GM12878 (cell line): ENCODE data around the gene VAV2. TPM values are rescaled to one million over a fixed set of nuclear protein-coding genes. Genes with fewer than 3 reads are reported as not detected.

Source experiments
- ATAC-seq: fragments of 200-7000 bp; cut with Tn5 transposase; 3 replicates; pipeline ENCODE4 v1.9.1; 2020; ENCODE audit warnings: mild to moderate bottlenecking, moderate library complexity
- BruUV-seq: library from RNA; stranded (reverse); fragments of 400-500 nt; replicated peaks from 2 replicates; lab custom pipeline; 2021; lab: Mats Ljungman, UMichigan
- CTCF ChIA-PET: fragments of 300-600 bp; sonication (Branson Sonifier 250); formaldehyde crosslinking; extraction: SDS; loops from one replicate; lab custom pipeline; 2021; ENCODE audit warnings: inconsistent platforms; lab: Yijun Ruan, JAX
- POLR2A ChIA-PET: fragments of 350-600 bp; formaldehyde crosslinking; extraction: SDS; loops from one replicate; lab custom pipeline; 2021; ENCODE audit warnings: inconsistent platforms; lab: Charles Lee
- RAD21 ChIA-PET: fragments of 300-600 bp; sonication (Branson Sonifier 250); formaldehyde crosslinking; loops from one replicate; lab custom pipeline; 2023; ENCODE audit warnings: antibody characterized with exemption; ENCODE audit not compliant: unreplicated experiment; lab: Charles Lee
- SMC1A ChIA-PET: fragments of 300-600 bp; sonication (Branson Sonifier 250); formaldehyde crosslinking; loops from one replicate; lab custom pipeline; 2023; ENCODE audit not compliant: unreplicated experiment, uncharacterized antibody; lab: Charles Lee
- DNase-seq: peaks from one replicate; pipeline ENCODE4 v3.0.0-alpha.2; 2011; ENCODE audit warnings: low read depth, low spot score
- FAIRE-seq: peaks from 3 replicates; lab custom pipeline; 2011; peaks lifted over from hg19 to GRCh38; lab: Jason Lieb, UNC
- H2AFZ ChIP-seq: 2 replicates; pipeline ENCODE4 v1.6.0; 2011; ENCODE audit warnings: low read depth, low read length, control low read depth; ENCODE audit not compliant: control insufficient read depth
- H3K27ac ChIP-seq: 2 replicates; pipeline ENCODE4 v1.5.1; 2011; ENCODE audit warnings: control low read depth; ENCODE audit not compliant: control insufficient read depth, insufficient read depth
- H3K27me3 ChIP-seq, 2 experiments: replicated peaks in 1 of 2; 2 replicates each; pipeline versions ENCODE4 v1.6.0 to v1.6.1; 2011; ENCODE audit warnings: low read length in 1 of 2; ENCODE audit not compliant: control insufficient read depth in 2 of 2, insufficient read depth in 2 of 2
- H3K36me3 ChIP-seq, 2 experiments: 2 replicates each; pipeline ENCODE4 v1.5.1; 2011; ENCODE audit warnings: low read length in 1 of 2; ENCODE audit not compliant: control insufficient read depth in 2 of 2, insufficient read depth in 2 of 2
- H3K4me1 ChIP-seq: 2 replicates; pipeline ENCODE4 v1.6.1; 2011; ENCODE audit warnings: mild to moderate bottlenecking, low read length, moderate library complexity, mixed read lengths; ENCODE audit not compliant: control insufficient read depth, insufficient read depth
- H3K4me2 ChIP-seq: 2 replicates; pipeline ENCODE4 v1.6.0; 2011; ENCODE audit warnings: control low read depth; ENCODE audit not compliant: control insufficient read depth, insufficient read depth
- H3K4me3 ChIP-seq: fragments of 200-600 bp; sonication (generic); 2 replicates; pipeline ENCODE4 v1.5.1; 2016
- H3K79me2 ChIP-seq: 2 replicates; pipeline ENCODE4 v1.6.0; 2011; ENCODE audit warnings: low read length; ENCODE audit not compliant: control insufficient read depth, insufficient read depth
- H3K9ac ChIP-seq: 2 replicates; pipeline ENCODE4 v1.8.0; 2011; ENCODE audit warnings: low read length, control low read depth, mixed read lengths; ENCODE audit not compliant: control insufficient read depth, insufficient read depth
- H3K9me3 ChIP-seq: replicated peaks from 3 replicates; pipeline ENCODE4 v1.5.1; 2011; ENCODE audit warnings: mild to moderate bottlenecking, low read length; ENCODE audit not compliant: control insufficient read depth, insufficient read depth
- H4K20me1 ChIP-seq: 2 replicates; pipeline ENCODE4 v1.6.0; 2011; ENCODE audit not compliant: control insufficient read depth, insufficient read depth
- GATAD2B ChIP-seq: fragments of 450-650 bp; conservative IDR thresholded peaks from 2 replicates; pipeline ENCODE4 v1.6.1; 2017; ENCODE audit warnings: low read depth, mild to moderate bottlenecking, moderate library complexity
- MTA2 ChIP-seq: fragments of 450-650 bp; IDR thresholded peaks from 2 replicates; pipeline ENCODE4 v1.6.1; 2016; ENCODE audit warnings: low read depth, mild to moderate bottlenecking, moderate library complexity
- NR2C2 ChIP-seq: IDR thresholded peaks from 2 replicates; pipeline ENCODE4 v1.6.1; 2011; ENCODE audit warnings: borderline replicate concordance, low read depth; ENCODE audit not compliant: control insufficient read depth, insufficient read length
- POLR2A ChIP-seq: IDR thresholded peaks from 2 replicates; pipeline ENCODE4 v1.6.1; 2011; ENCODE audit warnings: low read depth, mild to moderate bottlenecking, low read length
- RCOR1 ChIP-seq: conservative IDR thresholded peaks from 2 replicates; pipeline ENCODE4 v1.6.1; 2012; ENCODE audit warnings: low read depth, low read length, improper control_type of control experiment
- SPI1 ChIP-seq: IDR thresholded peaks from 2 replicates; pipeline ENCODE4 v1.6.1; 2011; ENCODE audit warnings: low read depth, mild to moderate bottlenecking, low read length, moderate library complexity, borderline replicate concordance; ENCODE audit not compliant: insufficient read depth
- WGBS: methylation state at CpG from one replicate; pipeline ENCODE4 v1.1.6; 2016; ENCODE audit warnings: low lambda C conversion rate; ENCODE audit not compliant: insufficient replicate concordance, insufficient coverage; ENCODE audit errors: missing lambda C conversion rate; 5-methylcytosine and 5-hydroxymethylcytosine counted together
- in situ Hi-C: fragments of 300-500 bp; cut with MboI; formaldehyde crosslinking; loops from 9 replicates; pipeline ENCODE4 v1.14.3; 2018; ENCODE audit warnings: mixed read lengths
- intact Hi-C: fragments of 100-400 bp; cut with micrococcal nuclease; formaldehyde crosslinking; loops from one replicate; pipeline ENCODE4 v1.14.2; 2022; ENCODE audit not compliant: unreplicated experiment
- polyA plus RNA-seq, 11 experiments: library from polyadenylated mRNA; depleted of rRNA in 4 of 11; unstranded in 6 of 11; stranded (reverse) in 5 of 11; fragments of >200 nt; fragmentation: Nextera tagmentation in 4 of 11; fragmentation: Illumina TruSeq in 1 of 11; extraction: Ambion mirVana in 4 of 11; extraction: Trizol in 1 of 11; gene quantifications; 1 replicate in 1 of 11; 2 replicates in 10 of 11; pipeline versions ENCODE4 v1.2.1 to v1.2.3, GENCODE V29; 2011 to 2016; ENCODE audit warnings: inconsistent platforms in 2 of 11, missing spikeins in 2 of 11, low read depth in 1 of 11
- total RNA-seq, 4 experiments: library from RNA; depleted of rRNA in 3 of 4; stranded (reverse); fragments of >200 nt in 3 of 4; fragmentation: Illumina TruSeq in 1 of 4; extraction: Trizol in 1 of 4; gene quantifications; 2 replicates each; pipeline versions ENCODE4 v1.2.1 to v1.2.3, GENCODE V29; 2013 to 2021

VAV2 gene
- total and polyA plus RNA-seq, 10 of the 15 experiments (the other 5 are each of a cell fraction or from before 2014, with no cell fraction given): 0.13 to 43.9 (median 16.9) TPM

DNA sequence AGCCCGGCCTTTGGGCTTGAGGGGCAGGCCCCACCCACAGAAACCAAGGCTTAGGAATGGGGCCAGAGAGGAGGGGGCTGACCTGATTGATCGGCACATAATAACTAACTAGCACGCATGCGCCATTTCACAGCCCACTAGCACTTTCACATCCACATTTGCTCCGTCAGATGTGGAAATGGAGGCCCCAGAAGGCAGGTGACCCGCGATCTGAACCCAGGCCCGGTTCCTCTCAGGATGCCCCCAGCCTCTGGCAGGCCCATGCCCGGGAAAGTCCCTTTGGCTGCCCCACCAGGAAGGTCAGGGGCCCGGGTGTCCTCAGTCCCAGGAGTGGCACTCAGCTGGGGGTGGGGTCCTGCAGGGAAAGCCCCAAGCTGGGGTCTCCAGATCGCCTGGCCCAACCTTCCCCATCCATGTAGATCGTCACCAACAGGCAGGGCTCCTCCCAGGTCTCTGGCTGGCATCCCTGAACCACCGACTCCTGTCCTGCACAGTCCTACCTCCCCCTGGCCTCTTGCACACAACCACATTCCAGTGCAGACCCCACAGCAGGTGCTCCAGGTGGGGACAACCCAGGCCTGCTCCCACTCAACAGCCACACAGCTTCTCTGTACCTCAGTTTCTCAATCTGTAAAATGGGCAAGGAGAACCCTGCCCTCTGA, 46.7 kb downstream of the VAV2 start (continued):
- TF ChIP-seq GATAD2B (peak; percentile 85; the same call in 1 of the 2 replicates), SPI1 (peak; percentile 98), RCOR1 (0 out of 2 replicates have a peak, but pooled peaks have one; percentile 27), NR2C2 (no peak)

GRCh38 chr9:133944746-133945135, 47.4 kb downstream of the VAV2 start:
- TF ChIP-seq POLR2A (peak; percentile 12; the same call in 1 of the 2 replicates), MTA2 (no peak)
- Histone ChIP-seq H3K9me3 (no peaks in the 10 kb centered on the region), H2AFZ (no peak overlapping the region), H3K79me2 (peaks cover 73% of the 10 kb centered on the region), H3K4me2 (0 out of 2 replicates have a peak overlapping the region, but pooled peaks have one; percentile 26), H3K36me3 (peaks cover 0 to 15% of the 10 kb centered on the region in 2 experiments; a peak in 2 of 4 replicates), H3K27ac (peak overlapping the region; percentile 89), H3K27me3 (no peaks in the 10 kb centered on the region), H3K4me3 (peak overlapping the region; percentile 35; the same call in 1 of the 2 replicates), H3K4me1 (peaks cover 32% of the 10 kb centered on the region), H4K20me1 (no peaks in the 10 kb centered on the region), H3K9ac (peak overlapping the region; percentile 0; the same call in 1 of the 2 replicates)
- WGBS: 83% methylated on average over 13 of the region's 14 CpGs
- no peak for FAIRE-seq
- intact Hi-C loops (loop anchor here (1.0 to 2.0 kb wide), 3 partner anchors 10 to 48 kb away; partner anchors contain the start of gene VAV2), in situ Hi-C loops (no loop called here)
- ChIA-PET RAD21 (interaction anchor here (0.8 to 4.5 kb wide), 10 partner anchors 10 to 161 kb away, joined by 3 to 66 read pairs (median 7); partner anchors contain the start of gene VAV2), SMC1A (interaction anchor here (1.0 to 3.7 kb wide), 10 partner anchors 11 to 49 kb away, joined by 3 to 58 read pairs (median 5); no protein-coding TSS in a partner anchor), POLR2A (interaction anchor here (1.3 to 3.6 kb wide), 8 partner anchors 11 to 449 kb away, joined by 3 to 54 read pairs (median 10); no protein-coding TSS in a partner anchor), CTCF (interaction anchor here (1.2 to 3.3 kb wide), 6 partner anchors 11 to 152 kb away, joined by 3 to 34 read pairs (median 6); no protein-coding TSS in a partner anchor)
- DNase-seq: no peak
- peak; percentile 16 for ATAC-seq
- BruUV-seq: no TSS peak
